Osteoblast (primary cell): ENCODE results near the gene ACOT11. TPM values are rescaled to one million over a fixed set of nuclear protein-coding genes. Genes with fewer than 3 reads are reported as not detected.

Experiments
- DNase-seq: peaks from one replicate; pipeline ENCODE4 v3.0.0; 2011; ENCODE audit warnings: low spot score, mixed read lengths; ENCODE audit not compliant: insufficient read length; ENCODE audit errors: missing footprints
- H2AFZ ChIP-seq: 2 replicates; pipeline ENCODE4 v1.6.0; 2011; ENCODE audit warnings: mild to moderate bottlenecking, low read length
- H3K27ac ChIP-seq: 2 replicates; pipeline ENCODE4 v1.5.1; 2011; ENCODE audit warnings: mild to moderate bottlenecking, low read depth, low read length, moderate library complexity
- H3K27me3 ChIP-seq: 2 replicates; pipeline ENCODE4 v1.6.0; 2012; ENCODE audit warnings: mild to moderate bottlenecking, control low read depth, inconsistent platforms, low read length, moderate library complexity; ENCODE audit not compliant: insufficient read depth
- H3K36me3 ChIP-seq: 2 replicates; pipeline ENCODE4 v1.5.1; 2011; ENCODE audit warnings: mild to moderate bottlenecking, low read length, control low read depth, moderate library complexity; ENCODE audit not compliant: insufficient read depth
- H3K4me1 ChIP-seq: 2 replicates; pipeline ENCODE4 v1.5.1; 2011; ENCODE audit warnings: mild to moderate bottlenecking, low read length, control low read depth, moderate library complexity; ENCODE audit not compliant: insufficient read depth
- H3K4me2 ChIP-seq: 2 replicates; pipeline ENCODE4 v1.6.0; 2011; ENCODE audit warnings: mild to moderate bottlenecking, low read length; ENCODE audit not compliant: insufficient read depth
- H3K4me3 ChIP-seq: fragments of 200-600 bp; sonication (generic); 3 replicates; pipeline ENCODE4 v1.5.1; 2012; ENCODE audit warnings: mild to moderate bottlenecking, low read length, inconsistent platforms; ENCODE audit not compliant: insufficient read depth
- H3K79me2 ChIP-seq: 2 replicates; pipeline ENCODE4 v1.6.0; 2012; ENCODE audit warnings: mild to moderate bottlenecking, low read length, control low read depth, inconsistent platforms; ENCODE audit not compliant: insufficient read depth
- H3K9me3 ChIP-seq: 2 replicates; pipeline ENCODE4 v1.5.1; 2011; ENCODE audit warnings: low read depth, low read length, control low read depth
- H4K20me1 ChIP-seq: 2 replicates; pipeline ENCODE4 v1.6.0; 2012; ENCODE audit warnings: mild to moderate bottlenecking, low read length, control low read depth; ENCODE audit not compliant: insufficient read depth
- CTCF ChIP-seq: IDR thresholded peaks from 2 replicates; pipeline ENCODE4 v1.5.1; 2011; ENCODE audit warnings: mild to moderate bottlenecking, low read depth, low read length, moderate library complexity; ENCODE audit errors: extremely low read depth
- total RNA-seq: library from RNA; depleted of rRNA; stranded (reverse); fragments of >200 nt; gene quantifications from 2 replicates; pipeline ENCODE4 v1.2.3, GENCODE V29; 2012

The ACOT11 gene
- total RNA-seq, 1 donor = 2.9 TPM

DNA sequence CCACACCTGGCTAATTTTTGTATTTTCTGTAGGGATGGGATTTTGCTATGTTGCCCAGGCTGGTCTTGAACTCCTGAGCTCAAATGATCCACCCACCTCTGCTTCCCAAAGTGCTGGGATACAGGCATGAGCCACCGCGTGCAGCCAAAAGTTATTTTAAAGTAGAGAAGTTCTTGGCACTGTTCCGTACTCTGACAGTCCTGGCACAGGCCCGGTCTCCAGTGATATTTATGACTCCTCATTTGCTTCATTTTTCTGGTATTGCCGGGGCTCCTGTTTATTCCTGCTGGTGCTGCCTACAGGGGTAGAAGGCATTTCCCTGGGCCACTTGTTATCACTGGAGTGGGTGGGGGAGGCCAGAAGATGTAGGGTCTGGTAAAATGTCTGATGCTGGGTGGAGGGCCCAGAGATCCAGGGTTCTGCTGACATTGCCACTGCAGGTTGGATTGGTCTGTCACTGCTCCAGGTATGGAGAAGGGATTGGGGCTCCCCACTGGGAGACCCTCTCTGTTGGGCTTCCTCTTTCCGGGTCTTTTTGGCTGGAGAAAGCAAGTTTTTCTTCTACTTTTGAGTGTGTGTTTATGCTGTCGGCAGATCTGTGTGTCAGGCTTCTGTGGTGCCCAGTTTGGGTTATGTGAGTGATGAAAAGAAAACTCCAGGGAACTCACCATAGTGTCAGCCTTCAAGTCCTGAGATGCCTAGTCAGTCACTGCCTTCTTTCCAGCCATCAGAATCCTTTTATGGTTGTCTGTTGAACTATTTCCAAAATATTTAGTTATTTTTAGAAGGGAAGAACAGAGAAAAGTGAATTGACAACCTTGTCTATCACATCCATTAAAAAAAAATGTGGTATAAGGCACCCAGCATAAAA, 98.0 kb downstream of the ACOT11 start:
- no peaks in the 10 kb centered on the region for H3K36me3 ChIP-seq
- H3K79me2 ChIP-seq = no peaks in the 10 kb centered on the region
- no peak overlapping the region for H3K4me3 ChIP-seq
- peaks cover 5% of the 10 kb centered on the region for H3K9me3 ChIP-seq
- no peaks in the 10 kb centered on the region for H4K20me1 ChIP-seq
- peaks cover 19% of the 10 kb centered on the region for H3K27me3 ChIP-seq
- H2AFZ ChIP-seq = no peak overlapping the region
- no peak for TF ChIP-seq CTCF
- H3K27ac ChIP-seq = no peak overlapping the region
- peaks cover 4% of the 10 kb centered on the region for H3K4me1 ChIP-seq
- DNase-seq = no peak
- H3K4me2 ChIP-seq = no peak overlapping the region

GRCh38 chr1:54649130-54649898, 101.3 kb downstream of the ACOT11 start:
- Histone ChIP-seq H3K27ac (no peak overlapping the region), H3K79me2 (no peaks in the 10 kb centered on the region), H3K27me3 (peaks cover 17% of the 10 kb centered on the region), H4K20me1 (no peaks in the 10 kb centered on the region), H3K4me1 (peaks cover 4% of the 10 kb centered on the region), H3K36me3 (no peaks in the 10 kb centered on the region), H2AFZ (no peak overlapping the region), H3K4me3 (no peak overlapping the region), H3K9me3 (no peaks in the 10 kb centered on the region), H3K4me2 (no peak overlapping the region)
- TF ChIP-seq CTCF = no peak
- DNase-seq = peak; percentile 27

- Histone ChIP-seq H3K27ac (no peak overlapping the region), H3K36me3 (no peaks in the 10 kb centered on the region), H3K27me3 (peaks cover 17% of the 10 kb centered on the region), H4K20me1 (no peaks in the 10 kb centered on the region), H3K9me3 (no peaks in the 10 kb centered on the region), H2AFZ (no peak overlapping the region), H3K4me1 (peaks cover 4% of the 10 kb centered on the region), H3K4me2 (no peak overlapping the region), H3K4me3 (no peak overlapping the region), H3K79me2 (no peaks in the 10 kb centered on the region)
- TF ChIP-seq CTCF = no peak
- DNase-seq = no peak
These were observed 101.9 kb downstream of the ACOT11 start for GRCh38 chr1:54649921-54650320.

DNA sequence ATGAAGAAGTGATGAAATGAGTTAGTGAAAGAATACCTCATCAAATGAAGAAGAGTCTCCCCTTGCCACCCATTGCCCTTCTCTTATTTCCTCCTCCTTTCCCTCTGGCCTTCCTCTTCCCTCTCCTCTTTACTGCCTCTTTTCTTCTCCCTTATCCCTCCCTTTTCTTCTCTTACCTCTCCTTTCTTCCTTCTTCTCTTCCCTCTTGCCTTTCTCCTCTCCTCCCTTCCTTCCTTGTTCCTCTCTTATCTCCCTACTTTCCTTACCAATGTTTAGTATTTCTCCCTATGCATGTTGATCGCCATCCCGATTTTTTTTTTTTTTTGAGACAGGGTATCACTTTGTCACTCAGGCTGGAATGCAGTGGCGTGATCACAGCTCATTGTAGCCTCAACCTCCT, 102.4 kb downstream of the ACOT11 start:
- Histone ChIP-seq H3K27me3 (peaks cover 17% of the 10 kb centered on the region), H3K36me3 (no peaks in the 10 kb centered on the region), H3K4me2 (no peak overlapping the region), H3K4me1 (peaks cover 4% of the 10 kb centered on the region), H3K9me3 (no peaks in the 10 kb centered on the region), H3K27ac (no peak overlapping the region), H2AFZ (no peak overlapping the region), H4K20me1 (no peaks in the 10 kb centered on the region), H3K4me3 (no peak overlapping the region), H3K79me2 (no peaks in the 10 kb centered on the region)
- DNase-seq = no peak
- no peak for TF ChIP-seq CTCF
